ENCODE measurements around the gene BRSK2. TPM values are rescaled to one million over a fixed set of nuclear protein-coding genes. Genes with fewer than 3 reads are reported as not detected.

Gene BRSK2
- total RNA-seq, 1 experiment from 2014 or later = not detected

DNA sequence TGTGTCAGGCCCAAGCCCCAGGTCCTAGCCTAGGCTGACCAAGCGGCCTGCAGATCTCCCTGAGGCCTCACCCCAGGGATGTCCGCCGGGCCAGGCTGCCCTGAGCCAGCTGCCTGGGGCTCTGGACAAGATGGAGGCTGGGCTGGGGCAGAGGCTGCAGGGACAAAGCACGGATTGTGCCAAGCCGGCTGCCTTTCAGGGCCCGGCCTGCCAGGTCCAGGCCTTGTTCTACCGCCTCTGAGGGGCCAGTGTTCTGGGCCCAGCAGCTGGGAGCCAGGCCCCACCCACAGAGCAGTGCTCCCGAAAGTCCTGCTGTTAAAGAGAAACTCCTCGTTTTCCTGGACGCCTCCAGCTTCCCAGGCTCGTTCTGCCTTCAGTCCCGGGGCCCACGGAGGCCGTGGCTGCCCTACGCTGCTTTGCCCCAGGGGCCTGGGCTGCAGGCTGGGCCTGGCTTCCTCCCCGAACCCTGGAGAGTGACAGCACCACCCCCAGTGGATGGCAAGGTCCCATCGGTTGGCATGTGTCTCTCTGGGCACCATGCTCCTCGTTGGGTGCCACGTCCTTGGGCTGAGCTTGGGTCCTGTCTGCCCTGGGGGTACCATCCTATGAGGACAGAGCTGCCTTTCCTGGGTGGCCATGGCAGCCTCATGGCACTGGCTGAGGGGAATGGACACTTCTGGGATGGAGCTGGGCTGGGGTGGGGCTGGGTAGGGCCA lies 7.6 kb downstream of the BRSK2 start:
- no peak for DNase-seq (ENCODE audit: low read depth)

DNA sequence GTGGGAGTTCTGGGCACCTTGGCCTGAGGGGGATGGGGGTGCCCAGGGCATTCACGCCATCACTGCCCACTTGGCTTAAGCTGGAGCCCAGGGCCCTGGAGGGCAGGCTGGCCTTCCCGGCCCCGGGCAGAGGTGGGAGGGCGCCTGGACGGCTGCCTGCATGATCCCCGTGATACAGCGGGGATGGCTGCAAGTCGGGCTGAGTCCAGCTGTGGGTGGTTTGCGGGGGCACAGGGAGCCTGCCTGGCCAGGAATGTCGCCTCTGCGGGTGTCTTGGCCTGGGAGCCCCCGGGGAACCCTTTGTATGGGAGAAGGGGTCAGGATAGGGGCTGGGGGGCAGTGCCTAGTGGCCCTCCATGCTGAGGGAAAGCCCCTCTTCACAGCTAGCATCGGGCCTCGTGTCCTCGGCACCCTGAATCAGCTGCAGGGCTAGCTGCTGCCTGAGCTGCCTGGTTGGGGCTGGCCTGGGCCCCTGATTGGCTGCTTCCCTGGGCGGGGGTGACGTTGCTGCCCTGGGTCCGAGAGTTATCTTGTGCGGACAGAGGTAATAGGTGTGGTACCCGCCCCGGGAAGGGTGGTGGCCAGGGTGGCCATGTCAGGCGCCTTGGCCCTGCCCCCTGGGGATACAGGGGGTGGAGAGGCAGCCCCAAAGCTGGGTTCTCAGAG lies 8.3 kb downstream of the BRSK2 start:
- DNase-seq (ENCODE audit: low read depth) = no peak

DNA sequence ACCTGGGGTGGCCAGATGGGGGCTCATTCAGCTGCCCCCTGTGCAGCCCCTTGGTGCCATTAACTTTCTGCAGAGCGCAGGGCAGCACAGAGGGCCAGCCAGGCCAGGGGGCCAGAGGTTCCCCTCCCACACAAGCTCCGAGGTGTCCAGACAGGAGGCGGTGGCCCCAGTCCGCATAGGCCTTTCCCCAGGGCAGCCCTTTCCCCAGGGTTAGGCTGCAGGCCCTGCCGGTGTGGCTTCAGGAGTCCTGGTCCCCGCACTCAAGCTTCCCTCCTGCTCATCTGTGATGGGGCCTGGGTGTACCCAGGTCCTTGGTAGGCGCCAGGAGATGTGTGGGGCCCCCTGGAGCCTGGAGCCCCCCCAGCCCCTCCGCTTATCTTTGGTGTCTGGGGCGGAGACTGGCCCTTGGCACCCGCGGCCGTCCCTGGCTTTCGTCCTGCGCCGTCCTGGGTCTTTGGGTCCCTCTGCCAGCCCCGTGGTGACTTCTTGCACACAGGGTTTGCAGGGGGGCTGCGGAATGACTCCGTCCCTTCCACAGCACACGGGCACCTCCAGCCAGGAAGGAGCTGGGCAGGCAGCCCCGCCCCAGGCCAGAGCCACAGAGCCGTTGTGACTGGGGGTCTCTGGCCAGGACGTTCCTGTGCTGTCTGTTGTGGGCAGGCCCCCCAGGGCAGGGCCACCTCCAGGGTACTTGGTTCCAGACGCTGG lies 8.9 kb downstream of the BRSK2 start:
- DNase-seq (ENCODE audit: low read depth) = no peak

DNA sequence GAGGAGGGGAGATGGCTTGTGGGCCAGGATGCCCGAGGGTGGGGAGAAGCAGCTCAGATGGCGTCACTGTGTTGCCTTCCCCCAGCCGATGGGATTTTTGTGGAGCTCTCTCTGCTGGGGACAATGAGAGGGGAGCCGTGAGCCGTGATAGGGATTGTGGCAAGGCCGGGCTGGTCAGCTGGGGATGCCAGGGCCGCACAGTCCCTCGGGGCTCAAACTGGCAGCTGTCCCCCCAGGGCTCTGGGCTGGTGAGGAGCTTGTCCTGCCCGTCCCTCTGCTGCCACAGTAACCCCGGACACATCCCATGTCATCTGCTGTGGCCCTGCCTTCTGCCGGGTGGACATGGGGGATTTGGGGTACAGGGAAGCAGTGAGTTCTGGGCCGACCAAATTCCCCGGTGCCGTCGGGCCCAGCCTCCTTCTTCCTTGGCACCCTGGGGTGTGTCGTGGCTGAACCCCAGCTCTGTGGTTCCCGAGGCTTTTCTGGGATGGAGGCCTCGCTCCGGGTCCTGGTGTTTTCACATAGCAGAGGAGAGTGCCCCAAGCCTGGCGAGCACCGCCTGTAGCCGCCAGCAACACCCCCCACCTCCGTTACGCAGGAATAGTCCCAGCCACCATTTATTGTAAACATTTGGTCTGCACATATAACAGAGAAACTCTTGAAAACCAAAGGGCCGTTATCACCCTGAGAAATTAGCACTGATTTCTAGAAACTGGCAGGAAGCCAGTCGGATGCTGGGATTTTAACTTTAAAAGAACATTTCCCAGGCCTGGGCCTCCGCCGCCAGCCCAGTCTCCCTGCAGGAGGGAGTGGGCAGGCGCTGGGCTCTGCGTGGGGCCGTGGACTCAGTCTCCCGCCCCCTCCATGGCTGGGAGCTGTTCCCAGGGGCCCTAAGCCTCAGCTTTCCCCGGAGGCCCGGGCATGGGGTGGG lies 9.9 kb downstream of the BRSK2 start:
- no peak for DNase-seq (ENCODE audit: low read depth)

DNA sequence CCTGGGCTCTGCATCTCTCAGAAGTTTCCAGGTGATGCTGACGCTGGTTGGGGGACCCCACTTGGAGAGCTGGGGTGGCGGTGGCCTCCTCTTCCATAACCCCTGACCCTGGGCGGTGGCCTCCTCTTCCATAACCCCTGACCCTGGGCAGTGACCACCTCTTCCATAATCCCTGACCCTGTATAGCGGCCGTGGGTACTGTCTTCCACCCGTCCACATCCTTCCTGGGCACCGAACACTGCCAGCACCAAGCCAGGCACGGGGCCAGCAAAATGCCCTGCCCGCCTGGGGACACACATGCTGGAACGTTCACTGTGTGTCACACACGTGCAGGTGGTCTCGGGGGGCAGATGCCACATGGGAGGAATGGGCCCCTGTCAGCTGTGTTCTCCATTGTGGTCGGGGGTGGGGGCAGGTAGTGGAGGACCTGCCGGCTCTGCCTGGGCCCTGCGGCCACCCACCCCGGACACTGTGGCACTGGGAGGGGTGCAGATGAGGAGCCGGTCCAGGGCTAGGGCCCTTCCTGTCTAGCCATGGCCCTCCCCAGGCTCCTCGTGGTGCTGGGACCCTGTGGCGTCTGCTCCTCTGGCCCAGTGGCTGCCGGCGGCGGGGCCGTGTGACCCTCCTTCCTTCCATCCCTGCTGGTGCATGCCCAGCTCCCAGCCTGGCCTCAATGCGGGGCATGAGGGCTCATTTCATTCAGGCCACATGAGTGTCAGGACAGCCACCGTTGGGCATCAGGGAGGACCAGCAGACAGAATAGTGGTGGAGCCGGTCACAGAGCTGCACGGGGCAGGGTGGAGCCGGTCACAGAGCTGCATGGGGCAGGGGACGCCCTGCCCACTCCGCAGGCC lies 10.8 kb downstream of the BRSK2 start:
- no peak for DNase-seq (ENCODE audit: low read depth)

DNA sequence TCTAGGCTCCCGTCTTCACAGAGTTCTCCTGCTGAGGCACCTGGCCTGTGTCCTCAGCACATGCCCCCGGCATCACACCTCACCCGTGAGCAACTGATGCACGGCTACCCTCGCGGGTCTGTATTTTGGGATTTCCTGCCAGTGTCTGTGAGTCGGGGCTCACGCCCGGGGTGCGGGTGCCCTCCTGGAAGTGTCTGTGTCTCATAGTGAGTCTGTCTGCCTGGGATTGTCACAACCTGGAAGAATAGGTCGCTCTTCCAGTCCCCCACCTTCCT lies 11.4 kb downstream of the BRSK2 start:
- DNase-seq (ENCODE audit: low read depth) = no peak

DNA sequence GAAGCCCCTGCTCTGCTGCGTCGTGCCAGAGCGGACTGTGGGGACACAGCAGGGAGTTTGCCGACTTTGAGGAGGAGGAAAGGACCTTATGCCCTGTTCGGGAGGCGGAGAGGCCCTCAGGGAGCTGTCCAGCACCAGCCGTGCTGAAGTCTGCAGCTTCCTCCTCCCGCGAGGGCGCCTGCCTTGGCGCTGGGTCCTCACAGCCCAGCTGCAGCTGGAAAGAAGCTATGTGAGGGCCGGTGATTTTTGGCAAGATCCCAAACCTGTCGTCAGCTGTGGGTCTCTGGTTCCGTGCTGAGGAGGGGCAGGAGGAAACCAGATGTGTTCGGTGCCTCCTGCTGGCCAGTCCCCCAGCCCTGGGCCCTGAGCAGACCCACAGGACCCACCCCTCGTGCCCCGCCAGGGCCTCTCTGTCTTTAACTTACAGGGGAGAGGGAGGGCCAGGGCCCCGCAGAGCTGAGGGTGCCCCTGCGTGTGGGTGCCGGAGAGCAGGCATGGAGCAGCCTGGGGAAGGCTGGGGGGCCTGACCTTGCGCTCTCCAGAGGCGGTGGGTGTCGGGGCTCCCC lies 12.0 kb downstream of the BRSK2 start:
- peak; percentile 36 for DNase-seq (ENCODE audit: low read depth)

DNA sequence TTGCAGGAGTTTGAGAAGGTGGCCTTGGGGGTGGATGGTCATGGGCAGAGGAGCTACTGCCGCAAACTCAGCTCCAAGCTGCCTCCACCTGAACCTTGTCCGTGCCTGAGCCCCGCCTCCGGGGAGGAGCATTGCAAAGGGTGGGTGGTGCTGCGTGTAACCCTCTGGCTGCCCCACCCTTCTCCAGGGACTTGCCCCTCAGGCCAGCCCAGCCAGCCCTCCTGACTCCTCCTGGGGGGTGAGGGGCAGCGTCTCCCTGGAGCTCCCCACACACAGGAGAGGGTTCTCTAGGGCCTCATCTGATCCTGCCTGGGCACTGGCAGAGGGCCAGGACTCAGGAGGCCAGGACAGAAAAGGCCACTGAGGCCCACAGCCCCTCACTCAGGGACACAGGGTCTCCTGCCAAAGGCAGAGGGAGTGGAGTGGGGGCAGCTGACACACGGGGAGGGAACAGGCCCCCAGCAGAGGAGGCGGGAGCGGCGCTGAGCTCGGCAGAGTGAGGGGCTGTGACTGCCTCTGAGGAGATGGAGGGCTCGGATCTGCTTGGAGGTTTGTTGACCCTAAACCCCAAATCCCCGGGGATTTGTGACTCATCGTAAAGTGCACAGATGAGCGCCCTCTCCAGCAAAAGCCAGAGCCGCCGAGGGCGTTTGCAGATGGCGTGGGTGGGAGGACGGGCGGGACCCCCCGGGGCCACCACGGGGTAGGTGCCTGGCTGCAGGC lies 12.8 kb downstream of the BRSK2 start:
- DNase-seq (ENCODE audit: low read depth) = no peak

DNA sequence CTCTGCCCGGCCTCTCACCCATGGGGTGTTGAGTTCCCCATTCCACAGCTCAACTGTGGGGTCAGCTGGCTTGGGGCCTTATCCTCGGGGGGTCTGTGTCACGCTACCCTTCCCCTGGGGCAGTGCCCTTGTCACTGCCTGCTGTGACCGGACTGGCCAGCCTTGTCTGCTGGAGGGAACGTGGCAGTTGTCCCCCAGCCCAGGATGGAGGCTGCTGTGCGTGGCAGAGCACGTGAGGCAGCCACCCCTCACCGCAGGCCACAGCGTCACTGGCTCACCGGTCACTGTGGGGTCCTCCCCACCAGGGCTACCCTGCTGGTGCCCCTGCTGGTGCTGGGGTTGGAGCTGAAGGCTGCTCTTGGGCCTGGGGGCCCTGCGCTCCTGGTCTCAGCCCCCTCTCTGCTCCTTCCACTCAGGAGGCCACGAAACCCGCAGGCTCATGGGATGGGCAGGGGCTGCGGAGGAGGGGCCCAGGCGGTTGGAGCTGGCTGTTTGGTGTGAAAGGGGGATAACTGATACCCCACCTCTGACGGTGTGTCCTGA lies 13.4 kb downstream of the BRSK2 start:
- no peak for DNase-seq (ENCODE audit: low read depth)

DNA sequence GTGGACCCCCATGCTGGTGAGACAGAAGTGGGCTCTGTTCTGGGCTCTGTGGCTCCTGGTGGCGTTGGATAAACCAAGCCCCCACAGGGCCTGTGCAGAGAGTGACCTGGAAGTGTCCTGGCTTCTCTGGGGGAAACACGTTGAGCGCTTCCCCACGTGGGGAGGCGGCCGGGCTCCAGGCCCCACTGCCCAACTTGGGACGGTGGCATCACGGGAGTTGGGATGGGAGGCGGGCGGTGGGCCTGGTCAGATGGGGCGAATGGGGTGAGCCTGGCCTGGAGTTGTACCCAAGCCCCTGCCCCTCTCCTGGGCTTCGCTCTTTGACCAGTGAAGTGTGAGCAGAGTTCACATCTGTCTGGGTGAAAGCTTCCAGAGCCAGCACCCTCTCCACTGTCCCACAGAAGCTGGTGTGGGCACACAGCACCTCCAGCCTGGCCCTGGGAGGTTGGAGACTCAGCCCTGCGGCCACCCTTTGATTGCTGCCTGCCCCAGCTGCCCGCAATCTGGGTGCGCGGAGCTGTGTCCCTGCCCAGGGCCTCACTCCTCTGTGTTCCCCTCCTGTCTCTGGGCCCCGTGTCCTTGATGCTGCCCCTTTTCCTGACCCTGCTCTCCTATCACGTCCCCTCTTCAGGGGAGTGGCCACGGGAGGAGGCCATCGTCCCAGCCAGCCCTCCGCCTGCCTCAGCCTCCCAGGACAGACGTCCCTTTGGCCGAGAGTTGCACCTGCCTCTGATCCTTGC lies 14.2 kb downstream of the BRSK2 start:
- no peak for DNase-seq (ENCODE audit: low read depth)

DNA sequence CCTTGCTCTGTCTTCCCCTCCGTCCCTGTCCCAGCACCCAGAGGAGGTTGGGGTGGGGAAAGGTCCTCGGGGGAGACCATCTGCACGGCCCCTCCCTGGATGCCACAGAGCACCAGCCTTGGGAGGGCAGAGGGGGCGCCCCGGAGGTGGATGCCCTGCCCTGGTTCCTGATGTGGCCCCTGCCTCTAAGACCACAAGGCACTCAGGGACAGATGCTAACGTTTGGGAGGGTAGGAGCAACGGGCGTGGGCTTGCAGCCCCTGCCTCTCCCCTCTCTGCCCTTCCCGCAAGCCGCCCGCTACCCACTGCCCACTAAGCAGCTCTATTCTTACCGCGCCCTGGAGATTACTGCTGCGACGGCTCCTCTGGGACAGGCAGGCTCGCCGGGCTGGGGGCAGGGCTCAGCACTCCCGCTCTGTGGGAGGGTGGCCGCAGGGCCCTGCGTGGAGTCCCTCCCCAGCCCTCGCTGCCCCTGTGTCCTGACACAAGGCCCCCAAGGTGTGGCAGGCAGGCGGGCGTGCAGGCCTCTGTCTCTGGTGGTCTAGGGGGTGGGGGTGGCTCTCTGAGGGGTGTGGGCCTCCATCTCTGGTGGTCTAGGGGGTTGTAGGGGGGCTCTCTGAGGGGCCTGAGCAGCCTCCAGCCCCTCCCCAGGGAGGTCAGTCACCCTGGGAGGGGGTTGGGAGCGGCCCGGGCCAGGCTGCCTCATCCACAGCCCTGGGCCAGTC lies 14.9 kb downstream of the BRSK2 start:
- no peak for DNase-seq (ENCODE audit: low read depth)

DNA sequence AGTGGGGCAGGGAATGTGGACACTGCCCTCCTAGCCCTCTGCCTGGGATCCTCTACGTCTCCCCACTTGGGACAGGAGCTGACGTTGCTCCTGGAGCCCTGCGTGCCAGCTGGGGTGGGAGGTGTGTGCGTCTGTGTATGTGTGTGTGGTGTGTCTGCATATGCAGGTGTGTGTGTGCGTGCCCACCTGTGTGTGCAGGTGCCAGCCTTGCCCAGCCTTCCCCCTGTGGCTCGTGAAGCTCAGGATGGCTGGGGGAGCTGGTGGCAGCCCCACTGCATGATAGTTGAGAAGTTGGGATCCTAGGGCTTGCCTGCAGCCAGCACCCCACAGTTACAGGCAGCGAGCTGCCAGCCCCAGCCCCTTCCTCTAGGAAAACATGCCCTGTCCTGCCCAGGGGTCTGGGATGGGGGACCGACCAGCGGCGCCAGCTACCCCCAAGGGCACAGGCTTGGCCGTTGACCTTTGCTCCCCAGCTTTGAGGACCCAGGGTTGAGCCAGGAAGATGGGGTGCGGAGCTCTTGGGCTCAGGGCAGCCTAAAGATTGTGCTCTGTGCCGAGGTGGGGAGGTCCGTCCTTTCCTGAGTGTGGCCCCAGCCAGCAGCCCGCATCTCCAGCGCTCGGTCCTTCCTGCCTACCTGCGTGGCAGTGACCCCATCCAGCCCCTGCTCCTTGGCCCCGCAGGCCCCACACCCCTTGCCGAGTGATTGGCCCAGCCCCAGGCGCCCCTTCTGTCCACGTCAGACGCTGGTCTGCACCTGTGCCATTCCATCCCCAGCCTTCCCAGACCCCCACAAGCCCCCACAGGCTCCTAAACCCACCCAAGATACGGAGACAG lies 15.7 kb downstream of the BRSK2 start:
- no peak for DNase-seq (ENCODE audit: low read depth)

DNA sequence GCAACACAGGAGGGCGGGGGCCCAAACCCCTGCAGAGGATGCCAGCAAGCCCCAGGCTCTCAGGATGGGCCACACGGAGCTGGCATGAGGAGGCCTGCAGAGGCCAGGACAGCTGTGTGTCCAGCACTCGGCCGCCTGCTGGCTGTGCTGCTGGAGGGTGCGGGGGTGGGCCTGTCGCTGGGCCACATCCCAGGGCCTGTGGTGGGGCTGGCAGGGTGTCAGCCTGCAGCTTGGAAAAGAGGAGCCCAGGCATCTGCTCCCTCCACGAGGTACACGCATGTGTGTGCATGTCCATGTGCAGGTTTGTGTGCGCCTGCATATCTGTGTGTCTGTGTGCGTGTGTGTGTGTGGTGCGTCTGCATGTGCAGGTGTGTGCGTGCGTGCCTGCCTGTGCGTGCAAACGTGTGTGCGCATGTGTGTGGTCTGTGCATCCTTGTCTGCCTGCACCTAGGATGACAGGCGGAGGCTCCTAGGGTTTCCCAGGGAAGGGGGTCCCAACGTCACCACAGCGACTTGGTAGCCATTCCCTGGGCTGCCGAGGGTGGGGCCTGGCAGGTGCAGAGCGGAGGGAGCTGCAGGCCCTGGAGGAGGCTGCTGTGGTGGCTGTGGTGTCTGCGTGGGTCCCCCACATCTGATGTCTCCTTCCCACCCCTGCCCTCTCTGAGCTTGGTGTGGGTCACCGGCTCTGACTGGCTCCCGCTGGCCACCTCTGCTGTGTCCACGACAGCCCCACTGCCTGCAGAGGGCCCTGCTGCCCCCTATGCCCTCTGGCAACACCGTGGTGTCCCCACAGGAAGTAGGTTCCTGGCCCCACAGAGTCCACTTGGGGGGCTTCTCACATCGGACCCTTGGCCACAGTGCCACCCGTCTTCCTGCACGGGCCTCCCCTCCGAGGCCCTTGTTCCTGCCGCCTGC lies 17.1 kb downstream of the BRSK2 start:
- no peak for DNase-seq (ENCODE audit: low read depth)

DNA sequence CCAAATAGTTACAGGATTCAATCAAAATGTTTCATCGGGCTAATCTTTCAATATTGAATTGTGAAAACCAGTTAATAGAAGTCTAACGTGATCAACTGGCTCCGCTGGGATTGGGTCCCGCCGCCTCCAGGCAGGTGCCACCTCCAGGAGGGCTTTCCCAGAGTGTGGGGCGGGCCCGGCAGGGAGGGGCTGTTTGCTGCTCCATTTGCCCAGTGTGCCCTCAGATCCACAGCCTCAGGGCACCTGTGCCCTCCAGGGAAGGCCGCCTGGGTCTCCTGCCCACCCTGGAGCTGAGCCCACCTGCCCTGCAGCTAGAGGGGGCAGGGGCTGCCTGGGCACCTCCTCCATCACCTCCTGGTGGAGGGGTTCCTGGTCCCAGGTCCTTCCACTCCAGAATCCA lies 17.9 kb downstream of the BRSK2 start:
- DNase-seq (ENCODE audit: low read depth) = no peak

DNA sequence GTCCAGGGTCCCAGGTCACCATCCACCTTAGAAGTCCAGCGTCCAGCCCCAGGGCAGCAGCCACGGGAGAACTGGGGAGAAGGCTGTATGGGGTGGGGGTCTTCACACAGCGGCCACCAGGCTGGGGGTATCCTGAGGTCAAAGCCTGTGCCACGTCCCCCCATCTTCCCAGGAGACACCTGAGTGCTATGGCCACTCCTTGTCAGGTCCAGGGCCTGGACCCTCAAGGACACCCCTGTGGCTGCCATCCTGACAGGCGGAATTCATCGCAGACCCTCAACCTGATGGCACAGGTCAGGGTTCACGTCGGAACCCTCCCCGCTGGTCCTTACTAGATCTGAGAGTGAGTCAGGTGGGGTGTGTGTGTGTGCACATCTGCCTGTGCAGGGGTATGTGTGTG lies 18.6 kb downstream of the BRSK2 start:
- DNase-seq (ENCODE audit: low read depth) = no peak

DNA sequence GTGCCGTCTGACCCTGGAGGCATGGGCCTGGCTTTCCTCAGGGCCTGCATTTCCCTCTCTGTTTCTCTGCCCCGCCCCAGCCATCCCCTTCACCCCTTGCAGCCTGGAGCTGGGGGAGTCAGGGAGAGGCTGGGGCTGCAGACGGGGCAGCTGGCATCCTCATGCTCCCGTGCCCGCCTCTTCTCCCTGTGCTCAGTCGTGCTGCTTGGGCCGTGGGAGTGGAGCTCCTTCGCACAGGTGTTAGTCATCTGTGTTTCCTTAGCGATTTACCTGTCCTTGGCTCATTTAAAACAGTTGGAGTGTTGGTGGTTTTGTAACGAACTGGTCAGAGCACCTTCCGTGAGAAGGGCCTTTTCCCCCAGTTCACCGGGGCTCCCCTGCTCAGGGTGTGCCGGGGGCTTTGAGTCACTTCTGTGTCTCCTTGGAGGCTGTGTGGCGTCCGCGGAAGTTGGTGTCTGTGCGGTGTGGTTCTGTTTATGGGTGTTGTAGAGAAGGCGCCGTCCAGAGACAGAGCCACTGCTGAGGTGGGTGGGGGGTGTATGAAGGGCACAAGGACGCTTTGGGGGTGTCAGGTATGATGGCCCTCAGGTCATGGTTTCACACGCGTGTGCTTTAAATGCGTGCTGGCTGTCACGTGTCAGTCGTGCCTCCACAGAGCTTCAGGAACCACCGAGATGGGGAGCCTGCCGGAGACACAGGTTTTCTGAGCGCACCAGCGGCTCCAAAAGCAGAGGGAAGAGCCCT lies 19.5 kb downstream of the BRSK2 start:
- no peak for DNase-seq (ENCODE audit: low read depth)

Measured in RPMI7951 (cell line).